T-cell (primary cell): Measurements from ENCODE around the gene HTR3D. TPM values are rescaled to one million over a fixed set of nuclear protein-coding genes. Genes with fewer than 3 reads are reported as not detected.

Source experiments
- ATAC-seq, 4 experiments: fragments of 200-7000 bp in 3 of 4; fragments of 150-1000 bp in 1 of 4; cut with Tn5 transposase; replicated peaks in 1 of 4; 1 replicate in 3 of 4; 2 replicates in 1 of 4; pipeline ENCODE4 v1.10.0; 2021; ENCODE audit warnings: moderate library complexity in 3 of 4, mild to moderate bottlenecking in 2 of 4, moderate number of reproducible peaks in 1 of 4
- CTCF ChIA-PET, 2 donors: fragments of 300-600 bp; sonication (Branson Sonifier 250); formaldehyde crosslinking; loops; one replicate each; lab custom pipeline; 2022; ENCODE audit warnings: antibody characterized with exemption in 2 of 2; lab: Charles Lee
- POLR2A ChIA-PET, 2 donors: fragments of 300-600 bp; sonication (Branson Sonifier 250); formaldehyde crosslinking; loops; one replicate each; lab custom pipeline; 2022; ENCODE audit warnings: antibody characterized with exemption in 2 of 2; lab: Charles Lee
- DNase-seq, 35 experiments: peaks; one replicate each; pipeline versions ENCODE4 v3.0.0 to v3.0.0-alpha.2; 2013 to 2023
- H3K27ac ChIP-seq: one replicate; pipeline ENCODE4 v1.5.1; 2013; ENCODE audit warnings: low read length
- H3K27me3 ChIP-seq, 2 experiments: replicated peaks in 1 of 2; 1 replicate in 1 of 2; 2 replicates in 1 of 2; pipeline versions ENCODE4 v1.6.1 to v1.7.0; 2013; ENCODE audit warnings: low read length in 1 of 2, mixed read lengths in 1 of 2; ENCODE audit not compliant: control insufficient read depth in 2 of 2, insufficient read depth in 2 of 2; ENCODE audit errors: extremely low read depth in 1 of 2
- H3K36me3 ChIP-seq, 2 donors: 1 replicate in 1 of 2; 2 replicates in 1 of 2; pipeline versions ENCODE4 v1.6.1 to v1.7.0; 2013; ENCODE audit warnings: low read length in 1 of 2; ENCODE audit not compliant: control insufficient read depth in 2 of 2, insufficient read depth in 1 of 2; ENCODE audit errors: extremely low read depth in 1 of 2
- H3K4me1 ChIP-seq, 2 experiments: 1 replicate in 1 of 2; 2 replicates in 1 of 2; pipeline versions ENCODE4 v1.6.1 to v1.7.0; 2013; ENCODE audit warnings: low read length in 2 of 2, mixed read lengths in 1 of 2; ENCODE audit not compliant: insufficient read depth in 2 of 2, control insufficient read depth in 1 of 2; ENCODE audit errors: extremely low read depth in 1 of 2
- H3K4me3 ChIP-seq, 2 donors: 1 replicate in 1 of 2; 2 replicates in 1 of 2; pipeline versions ENCODE4 v1.5.1 to v1.7.0; 2013; ENCODE audit warnings: mild to moderate bottlenecking in 2 of 2, low read length in 1 of 2, moderate library complexity in 1 of 2; ENCODE audit not compliant: control insufficient read depth in 1 of 2; ENCODE audit errors: extremely low read depth in 1 of 2
- H3K9me3 ChIP-seq: 2 replicates; pipeline ENCODE4 v1.7.0; 2013
- H3K27ac Mint-ChIP-seq, 2 donors: one replicate each; pipeline ENCODE4 v1.8.0; 2020 to 2021; ENCODE audit warnings: mild to moderate bottlenecking in 2 of 2, mixed read lengths in 2 of 2
- H3K27me3 Mint-ChIP-seq, 2 donors: one replicate each; pipeline ENCODE4 v1.8.0; 2021 to 2022; ENCODE audit warnings: mixed read lengths in 2 of 2
- H3K36me3 Mint-ChIP-seq: one replicate; pipeline ENCODE4 v1.8.0; 2021; ENCODE audit warnings: mixed read lengths
- H3K4me1 Mint-ChIP-seq, 3 donors: one replicate each; pipeline ENCODE4 v1.8.0; 2020 to 2022; ENCODE audit warnings: mixed read lengths in 3 of 3, mild to moderate bottlenecking in 1 of 3
- H3K4me3 Mint-ChIP-seq, 3 donors: one replicate each; pipeline ENCODE4 v1.8.0; 2020 to 2022; ENCODE audit warnings: mild to moderate bottlenecking in 3 of 3, mixed read lengths in 3 of 3, moderate library complexity in 3 of 3
- H3K9me3 Mint-ChIP-seq, 3 donors: one replicate each; pipeline ENCODE4 v1.8.0; 2020 to 2022; ENCODE audit warnings: mixed read lengths in 3 of 3
- WGBS: methylation state at CpG from one replicate; pipeline ENCODE4 v1.1.5; 2013; ENCODE audit warnings: missing lambda C conversion rate; ENCODE audit not compliant: insufficient coverage; 5-methylcytosine and 5-hydroxymethylcytosine counted together
- total RNA-seq, 35 experiments: library from RNA in 6 of 35; stranded (reverse) in 6 of 35; fragments of 120-200 nt in 1 of 35; gene quantifications; one replicate each; pipeline versions ENCODE4 v1.2.1 to v1.2.4 and lab custom pipeline; 2013 to 2026

The HTR3D gene
- total RNA-seq, 5 donors from 2014 or later (not counting 1 experiment from before 2014, with no cell fraction given) = not detected

DNA sequence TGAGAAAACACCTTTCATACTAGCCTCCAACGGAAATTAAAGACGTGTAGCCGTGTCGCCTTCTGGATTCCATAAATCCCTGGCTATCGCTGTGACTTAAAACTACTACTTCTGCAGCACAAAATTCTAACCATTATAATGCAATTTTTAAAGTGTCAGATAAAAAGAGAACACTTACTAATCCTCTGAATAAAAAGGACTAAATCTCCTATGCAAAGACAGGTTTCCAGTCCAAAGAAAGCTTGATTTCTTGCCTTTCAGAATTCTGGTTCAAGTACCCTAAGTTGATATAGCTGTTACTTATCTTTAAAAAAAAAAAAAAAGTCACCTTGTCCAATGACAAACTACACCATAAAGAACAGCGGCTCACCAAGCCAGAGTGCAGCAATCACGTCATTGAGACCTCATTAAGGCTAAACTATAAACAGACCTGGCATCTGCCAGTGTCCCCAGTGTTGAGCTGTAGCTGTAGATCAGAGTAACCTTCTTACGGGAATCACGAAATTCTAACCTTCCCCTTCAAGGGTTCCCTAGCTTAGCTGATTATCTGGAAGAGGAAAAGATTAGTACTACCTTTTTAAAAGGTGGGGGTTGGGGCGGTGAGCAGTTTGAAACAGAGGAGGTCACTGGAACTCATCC, 16.0 kb upstream of the HTR3D start:
- WGBS = 90% methylated on average over 2 of the region's 10 CpGs
- Histone ChIP-seq H3K4me1 (peaks cover 6 to 13% of the 10 kb centered on the region in 2 experiments), H3K27me3 (peaks cover 0 to 6% of the 10 kb centered on the region in 2 experiments), H3K27ac (no peak overlapping the region), H3K9me3 (no peaks in the 10 kb centered on the region), H3K4me3 (no peak overlapping the region), H3K36me3 (peaks cover 4 to 8% of the 10 kb centered on the region in 2 donors)
- H3K4me1 Mint-ChIP-seq = peaks cover 21 to 27% (median 25%) of the 10 kb centered on the region in 3 donors
- H3K36me3 Mint-ChIP-seq = peaks cover 27% of the 10 kb centered on the region
- DNase-seq (no peak), ATAC-seq (no peak)
- H3K9me3 Mint-ChIP-seq = no peaks in the 10 kb centered on the region
- H3K27me3 Mint-ChIP-seq = peaks cover 3 to 4% of the 10 kb centered on the region in 2 donors
- peak overlapping the region; percentile 85 to 100 (median 100) for H3K4me3 Mint-ChIP-seq
- CTCF ChIA-PET = interaction anchor here (0.6 to 1.5 kb wide), 4 partner anchors 8 to 426 kb away, joined by 3 to 7 read pairs (median 4); no protein-coding TSS in a partner anchor
- H3K27ac Mint-ChIP-seq = no peak overlapping the region
- POLR2A ChIA-PET = interaction anchor here in 1 of 2 donors (0.6 to 0.7 kb wide), 2 partner anchors 10 to 623 kb away, joined by 3 to 6 read pairs; no protein-coding TSS in a partner anchor

- Mint-ChIP-seq H3K36me3 (peaks cover 20% of the 10 kb centered on the region), H3K9me3 (no peaks in the 10 kb centered on the region), H3K27me3 (peaks cover 3 to 7% of the 10 kb centered on the region in 2 donors), H3K4me3 (peak overlapping the region; percentile 85 to 100 (median 100)), H3K4me1 (peaks cover 21 to 27% (median 25%) of the 10 kb centered on the region in 3 donors), H3K27ac (no peak overlapping the region)
- CTCF ChIA-PET = interaction anchor here (0.6 to 1.5 kb wide), 3 partner anchors 9 to 306 kb away, joined by 3 to 7 read pairs (median 4); no protein-coding TSS in a partner anchor
- WGBS = 100% methylated on average over 3 of the region's 5 CpGs
- H3K9me3 ChIP-seq = no peaks in the 10 kb centered on the region
- H3K27me3 ChIP-seq = peaks cover 0 to 8% of the 10 kb centered on the region in 2 experiments
- H3K36me3 ChIP-seq = peaks cover 4 to 5% of the 10 kb centered on the region in 2 donors
- POLR2A ChIA-PET = no interaction called here
- H3K4me1 ChIP-seq = peaks cover 6 to 13% of the 10 kb centered on the region in 2 experiments
- DNase-seq = no peak
- no peak overlapping the region for H3K27ac ChIP-seq
- no peak for ATAC-seq
- H3K4me3 ChIP-seq = no peak overlapping the region
Observed at GRCh38 chr3:184016169-184016570, 15.4 kb upstream of the HTR3D start.

DNA sequence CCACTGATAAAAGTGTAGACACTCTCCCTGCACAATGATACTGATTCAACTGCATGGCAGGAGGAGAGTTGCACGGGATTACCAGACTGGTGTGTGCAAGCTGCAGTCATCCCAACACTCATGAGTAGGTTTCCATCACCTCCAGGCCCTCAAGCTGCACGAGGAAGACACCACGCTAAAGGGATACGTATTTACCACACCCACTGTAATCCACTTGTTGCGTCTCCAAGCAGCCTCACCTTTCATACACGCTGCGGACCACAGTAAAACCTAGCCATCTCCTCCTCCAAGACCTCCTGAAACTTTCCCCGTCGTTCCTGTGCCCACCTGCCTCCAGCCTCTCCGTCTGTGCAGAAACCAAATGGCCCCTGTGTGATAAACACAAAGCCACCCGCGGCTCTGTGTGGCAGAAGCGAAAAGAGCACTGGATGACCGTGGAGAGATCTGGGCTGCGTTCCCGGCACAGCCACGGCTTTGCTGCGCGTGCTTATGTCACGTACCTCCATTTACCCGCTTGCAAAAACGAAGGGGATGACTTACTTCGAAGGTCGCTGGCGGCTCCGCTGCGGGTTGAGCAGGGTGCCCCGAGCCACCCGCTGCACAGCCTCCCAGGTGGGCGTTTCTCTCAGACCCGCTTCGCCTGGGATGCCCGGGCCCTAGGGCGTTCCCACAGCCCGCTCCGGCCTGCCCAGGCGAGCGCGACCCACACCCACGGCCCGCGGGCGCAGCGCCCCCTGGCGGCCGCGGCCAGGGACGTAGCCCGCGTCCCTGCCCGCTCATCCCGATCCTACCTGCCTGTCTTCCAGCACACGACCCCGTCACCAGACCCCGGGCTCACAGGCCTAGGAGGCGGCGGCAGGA, 14.5 kb upstream of the HTR3D start:
- peak overlapping the region; percentile 100 for H3K4me3 Mint-ChIP-seq
- H3K4me1 ChIP-seq = peaks cover 6 to 13% of the 10 kb centered on the region in 2 experiments
- H3K4me1 Mint-ChIP-seq = peaks cover 21 to 27% (median 25%) of the 10 kb centered on the region in 3 donors
- ATAC-seq = peak; percentile 70 to 76 (median 72)
- WGBS = 24% methylated on average over 55 of the region's 57 CpGs
- peaks cover 17% of the 10 kb centered on the region for H3K36me3 Mint-ChIP-seq
- no peaks in the 10 kb centered on the region for H3K9me3 ChIP-seq
- H3K9me3 Mint-ChIP-seq = no peaks in the 10 kb centered on the region
- ChIA-PET POLR2A (no interaction called here), CTCF (interaction anchor here (0.6 to 1.5 kb wide), 5 partner anchors 10 to 305 kb away, joined by 3 to 7 read pairs (median 4); partner anchors contain the start of gene PARL (in 1 of the 2))
- peaks cover 0 to 4% of the 10 kb centered on the region in 2 donors for H3K36me3 ChIP-seq
- peak overlapping the region; percentile 86 to 94 for H3K27ac Mint-ChIP-seq
- H3K4me3 ChIP-seq = peak overlapping the region; percentile 94 to 96
- peaks cover 0 to 9% of the 10 kb centered on the region in 2 experiments for H3K27me3 ChIP-seq
- peak in 13 of 35 experiments; percentile 3 to 76 (median 26) for DNase-seq
- peaks cover 5 to 10% of the 10 kb centered on the region in 2 donors for H3K27me3 Mint-ChIP-seq
- H3K27ac ChIP-seq = no peak overlapping the region

- DNase-seq = peak; percentile 57 to 89 (median 71)
- peak within 1 kb of the TSS; percentile 94 to 96 for H3K4me3 ChIP-seq
- no peaks in the 10 kb centered on the region for H3K9me3 ChIP-seq
- peak within 1 kb of the TSS; percentile 28 for H3K27ac ChIP-seq
- peaks cover 0 to 9% of the 10 kb centered on the region in 2 experiments for H3K27me3 ChIP-seq
- Mint-ChIP-seq H3K27ac (peak within 1 kb of the TSS; percentile 86 to 94), H3K9me3 (no peaks in the 10 kb centered on the region), H3K4me1 (peaks cover 21 to 27% (median 25%) of the 10 kb centered on the region in 3 donors), H3K4me3 (peak within 1 kb of the TSS; percentile 100), H3K36me3 (peaks cover 9% of the 10 kb centered on the region), H3K27me3 (peaks cover 5 to 10% of the 10 kb centered on the region in 2 donors)
- peaks cover 6 to 13% of the 10 kb centered on the region in 2 experiments for H3K4me1 ChIP-seq
- ChIA-PET POLR2A (no interaction called here), CTCF (interaction anchor here (0.6 to 1.0 kb wide), 4 partner anchors 11 to 270 kb away, joined by 3 to 6 read pairs (median 5); partner anchors contain the start of gene PARL (in 1 of the 2))
- WGBS = under 1% methylated on average over 53 of the region's 55 CpGs
- peaks cover 0 to 4% of the 10 kb centered on the region in 2 donors for H3K36me3 ChIP-seq
- peak; percentile 95 to 97 (median 96) for ATAC-seq
Observed at GRCh38 chr3:184017672-184018423, 13.7 kb upstream of the HTR3D start, which contains the start of gene ABCC5. TSS of gene ABCC5 (minus strand) at chr3:184017884. CDS start at chr3:184014392, 3,492 bp downstream.

DNA sequence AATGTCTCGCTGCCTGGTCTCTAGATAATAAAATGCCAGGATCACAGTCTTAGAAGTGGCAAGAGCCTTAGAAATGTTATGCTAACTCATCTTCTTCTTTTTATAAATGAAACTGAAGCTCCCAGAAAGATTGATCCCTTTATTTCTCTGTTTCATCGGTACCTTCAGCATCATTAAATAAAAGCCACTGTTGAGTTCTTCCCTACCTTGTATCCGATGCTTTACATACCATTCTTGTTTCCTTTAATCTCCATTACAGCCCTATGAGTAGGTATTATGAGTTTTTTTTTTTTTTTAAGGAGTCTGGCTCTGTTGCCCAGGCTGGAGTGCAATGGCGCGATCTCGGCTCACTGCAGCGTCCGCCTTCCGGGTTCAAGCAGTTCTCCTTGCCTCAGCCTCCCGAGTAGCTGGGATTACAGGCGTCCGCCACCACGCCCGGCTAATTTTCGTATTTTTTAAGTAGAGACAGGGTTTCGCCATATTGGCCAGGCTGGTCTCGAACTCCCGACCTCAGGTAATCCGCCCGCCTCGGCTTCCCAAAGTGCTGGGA, 13.0 kb upstream of the HTR3D start:
- ATAC-seq = no peak
- CTCF ChIA-PET = interaction anchor here in 1 of 2 donors (1.0 kb wide), 1 partner anchor 11 kb away, joined by 6 read pairs; no protein-coding TSS in a partner anchor
- H3K9me3 Mint-ChIP-seq = no peaks in the 10 kb centered on the region
- no peak for DNase-seq
- no peaks in the 10 kb centered on the region for H3K9me3 ChIP-seq
- WGBS = 93% methylated on average over 12 of the region's 21 CpGs
- H3K4me3 Mint-ChIP-seq = peak overlapping the region; percentile 100
- peaks cover 0 to 9% of the 10 kb centered on the region in 2 experiments for H3K27me3 ChIP-seq
- H3K27me3 Mint-ChIP-seq = peaks cover 5 to 12% of the 10 kb centered on the region in 2 donors
- peak overlapping the region; percentile 86 to 94 for H3K27ac Mint-ChIP-seq
- peak overlapping the region; percentile 94 to 96 for H3K4me3 ChIP-seq
- H3K36me3 ChIP-seq = peaks cover 0 to 4% of the 10 kb centered on the region in 2 donors
- POLR2A ChIA-PET = no interaction called here
- peaks cover 6 to 13% of the 10 kb centered on the region in 2 experiments for H3K4me1 ChIP-seq
- peaks cover 21 to 27% (median 25%) of the 10 kb centered on the region in 3 donors for H3K4me1 Mint-ChIP-seq
- H3K27ac ChIP-seq = no peak overlapping the region
- H3K36me3 Mint-ChIP-seq = peaks cover 7% of the 10 kb centered on the region
